Astrocyte (in vitro differentiated cells and primary cell): Measurements from ENCODE around the gene TBCA. TPM values are rescaled to one million over a fixed set of nuclear protein-coding genes. Genes with fewer than 3 reads are reported as not detected.

Source experiments
- DNase-seq: peaks from one replicate; pipeline ENCODE4 v3.0.0-alpha.2; 2010; ENCODE audit warnings: low read depth
- FAIRE-seq: peaks from 2 replicates; lab custom pipeline; 2011; peaks lifted over from hg19 to GRCh38; lab: Jason Lieb, UNC
- H2AFZ ChIP-seq: 2 replicates; pipeline ENCODE4 v1.6.0; 2012; ENCODE audit warnings: low read depth, low read length, inconsistent platforms
- H3K27ac ChIP-seq: 2 replicates; pipeline ENCODE4 v1.5.1; 2011; ENCODE audit warnings: low read depth, low read length, inconsistent platforms
- H3K27me3 ChIP-seq: 2 replicates; pipeline ENCODE4 v1.6.0; 2011; ENCODE audit warnings: low read length, inconsistent platforms; ENCODE audit not compliant: insufficient read depth
- H3K36me3 ChIP-seq: 2 replicates; pipeline ENCODE4 v1.5.1; 2011; ENCODE audit warnings: low read length, inconsistent platforms; ENCODE audit not compliant: insufficient read depth
- H3K4me1 ChIP-seq: 2 replicates; pipeline ENCODE4 v1.5.1; 2011; ENCODE audit warnings: low read length, inconsistent platforms; ENCODE audit not compliant: insufficient read depth
- H3K4me2 ChIP-seq: 2 replicates; pipeline ENCODE4 v1.6.0; 2012; ENCODE audit warnings: low read length, inconsistent platforms
- H3K4me3 ChIP-seq: 2 replicates; pipeline ENCODE4 v1.5.1; 2011; ENCODE audit warnings: low read depth, mild to moderate bottlenecking, low read length, inconsistent platforms; ENCODE audit not compliant: insufficient read depth
- H3K79me2 ChIP-seq: 2 replicates; pipeline ENCODE4 v1.6.0; 2012; ENCODE audit warnings: mild to moderate bottlenecking, low read length, inconsistent platforms; ENCODE audit not compliant: insufficient read depth
- H3K9ac ChIP-seq: 2 replicates; pipeline ENCODE4 v1.6.0; 2012; ENCODE audit warnings: mild to moderate bottlenecking, low read length, inconsistent platforms
- H3K9me3 ChIP-seq: 2 replicates; pipeline ENCODE4 v1.5.1; 2012; ENCODE audit warnings: low read depth, mild to moderate bottlenecking, low read length, inconsistent platforms; ENCODE audit not compliant: insufficient read depth
- H4K20me1 ChIP-seq: 2 replicates; pipeline ENCODE4 v1.6.0; 2012; ENCODE audit warnings: low read length, inconsistent platforms; ENCODE audit not compliant: insufficient read depth
- H3K27ac Mint-ChIP-seq: one replicate; pipeline ENCODE4 v1.8.0; 2021; ENCODE audit warnings: mild to moderate bottlenecking, mixed read lengths; ENCODE audit not compliant: unreplicated experiment
- H3K27me3 Mint-ChIP-seq: one replicate; pipeline ENCODE4 v1.8.0; 2021; ENCODE audit warnings: low read depth, mixed read lengths; ENCODE audit not compliant: unreplicated experiment
- H3K36me3 Mint-ChIP-seq: one replicate; pipeline ENCODE4 v1.8.0; 2021; ENCODE audit warnings: low read depth, mixed read lengths; ENCODE audit not compliant: unreplicated experiment
- H3K4me1 Mint-ChIP-seq: one replicate; pipeline ENCODE4 v1.8.0; 2021; ENCODE audit warnings: low read depth, mixed read lengths; ENCODE audit not compliant: unreplicated experiment
- H3K4me3 Mint-ChIP-seq: one replicate; pipeline ENCODE4 v1.8.0; 2021; ENCODE audit warnings: mild to moderate bottlenecking, moderate library complexity, mixed read lengths; ENCODE audit not compliant: unreplicated experiment
- H3K9me3 Mint-ChIP-seq: one replicate; pipeline ENCODE4 v1.8.0; 2021; ENCODE audit warnings: mild to moderate bottlenecking, mixed read lengths; ENCODE audit not compliant: unreplicated experiment
- EZH2 ChIP-seq: IDR thresholded peaks from 2 replicates; pipeline ENCODE4 v1.6.1; 2012; ENCODE audit warnings: mild to moderate bottlenecking, low read length, inconsistent platforms; ENCODE audit not compliant: insufficient read depth
- total RNA-seq: library from RNA; stranded (reverse); gene quantifications from 2 replicates; pipeline ENCODE4 v1.2.1, GENCODE V29; 2021
- TF ChIP-seq, protein P1 (sequence below): IDR thresholded peaks from 2 replicates; pipeline ENCODE4 v1.5.1; 2011; ENCODE audit warnings: low read depth, mild to moderate bottlenecking, inconsistent platforms, low read length, moderate library complexity; ENCODE audit not compliant: insufficient read depth

Gene TBCA
- total RNA-seq, 1 donor from 2014 or later = 207 TPM

DNA sequence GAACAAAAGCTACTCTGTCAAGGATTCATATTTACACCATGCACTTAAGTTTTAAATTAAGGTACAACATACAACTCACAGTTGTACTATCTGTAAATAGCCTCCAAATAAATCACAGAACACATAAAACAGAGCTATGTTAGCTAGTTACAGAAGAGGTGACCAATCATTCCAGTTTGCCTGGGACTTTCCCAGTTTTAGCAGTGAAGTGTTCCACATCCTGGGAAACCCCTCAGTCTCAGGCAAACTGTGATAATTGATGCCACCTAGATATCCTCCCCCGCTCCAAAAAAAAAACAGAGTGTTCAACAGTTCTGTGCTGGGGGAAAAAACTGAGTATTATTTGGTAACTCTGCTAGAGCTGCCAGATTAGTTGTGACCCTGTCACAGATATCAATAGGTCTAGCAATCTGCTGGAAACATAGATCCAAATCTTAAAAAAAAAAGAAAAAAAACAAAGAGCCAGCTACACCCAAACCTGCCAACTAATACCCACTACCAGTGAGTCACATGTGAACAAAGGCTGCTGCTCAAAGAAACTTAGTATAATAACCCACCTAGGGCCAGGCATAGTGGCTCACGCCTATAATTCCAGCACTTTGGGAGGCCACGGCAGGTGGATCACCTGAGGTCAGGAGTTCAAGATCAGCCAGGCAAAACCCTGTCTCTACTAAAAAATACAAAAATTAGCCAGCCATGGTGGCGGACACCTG, 5.7 kb downstream of the TBCA start:
- peaks cover 70% of the 10 kb centered on the region for H4K20me1 ChIP-seq
- DNase-seq (no peak), FAIRE-seq (no peak)
- no peak overlapping the region for H3K9ac ChIP-seq
- no peaks in the 10 kb centered on the region for H3K27me3 ChIP-seq
- H3K4me3 ChIP-seq = no peak overlapping the region
- Mint-ChIP-seq H3K4me3 (no peak overlapping the region), H3K36me3 (peaks cover 9% of the 10 kb centered on the region), H3K27me3 (no peaks in the 10 kb centered on the region), H3K9me3 (no peaks in the 10 kb centered on the region), H3K27ac (no peak overlapping the region), H3K4me1 (peaks cover 25% of the 10 kb centered on the region)
- H3K4me2 ChIP-seq = no peak overlapping the region
- no peak overlapping the region for H2AFZ ChIP-seq
- peaks cover 97% of the 10 kb centered on the region for H3K79me2 ChIP-seq
- no peak overlapping the region for H3K27ac ChIP-seq
- TF ChIP-seq, protein P1, sequence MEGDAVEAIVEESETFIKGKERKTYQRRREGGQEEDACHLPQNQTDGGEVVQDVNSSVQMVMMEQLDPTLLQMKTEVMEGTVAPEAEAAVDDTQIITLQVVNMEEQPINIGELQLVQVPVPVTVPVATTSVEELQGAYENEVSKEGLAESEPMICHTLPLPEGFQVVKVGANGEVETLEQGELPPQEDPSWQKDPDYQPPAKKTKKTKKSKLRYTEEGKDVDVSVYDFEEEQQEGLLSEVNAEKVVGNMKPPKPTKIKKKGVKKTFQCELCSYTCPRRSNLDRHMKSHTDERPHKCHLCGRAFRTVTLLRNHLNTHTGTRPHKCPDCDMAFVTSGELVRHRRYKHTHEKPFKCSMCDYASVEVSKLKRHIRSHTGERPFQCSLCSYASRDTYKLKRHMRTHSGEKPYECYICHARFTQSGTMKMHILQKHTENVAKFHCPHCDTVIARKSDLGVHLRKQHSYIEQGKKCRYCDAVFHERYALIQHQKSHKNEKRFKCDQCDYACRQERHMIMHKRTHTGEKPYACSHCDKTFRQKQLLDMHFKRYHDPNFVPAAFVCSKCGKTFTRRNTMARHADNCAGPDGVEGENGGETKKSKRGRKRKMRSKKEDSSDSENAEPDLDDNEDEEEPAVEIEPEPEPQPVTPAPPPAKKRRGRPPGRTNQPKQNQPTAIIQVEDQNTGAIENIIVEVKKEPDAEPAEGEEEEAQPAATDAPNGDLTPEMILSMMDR = no peak
- no peak for TF ChIP-seq EZH2
- H3K36me3 ChIP-seq = peaks cover 8% of the 10 kb centered on the region
- no peaks in the 10 kb centered on the region for H3K9me3 ChIP-seq
- H3K4me1 ChIP-seq = no peaks in the 10 kb centered on the region

DNA sequence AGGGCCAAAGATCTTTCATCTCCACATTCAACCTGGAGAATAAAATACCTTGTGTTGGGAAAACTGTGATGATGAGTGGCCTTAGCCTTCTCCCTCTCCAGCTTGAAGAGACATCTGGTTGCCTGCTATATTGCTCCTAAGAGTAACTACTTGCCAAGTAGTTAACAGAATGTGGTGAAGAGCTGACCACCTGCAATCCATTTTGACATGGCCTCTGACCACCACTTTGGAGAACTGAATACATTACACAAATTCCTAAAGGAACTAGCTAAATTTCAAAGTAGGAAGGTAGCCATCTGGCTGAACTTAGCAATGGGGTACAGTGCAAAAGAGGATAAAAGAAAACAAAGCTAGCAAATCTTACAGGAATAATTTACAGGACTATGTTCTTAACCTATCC, 7.2 kb downstream of the TBCA start:
- H3K79me2 ChIP-seq = peaks cover 97% of the 10 kb centered on the region
- Mint-ChIP-seq H3K4me3 (no peak overlapping the region), H3K27me3 (no peaks in the 10 kb centered on the region), H3K27ac (no peak overlapping the region), H3K4me1 (peaks cover 15% of the 10 kb centered on the region), H3K9me3 (no peaks in the 10 kb centered on the region), H3K36me3 (peaks cover 9% of the 10 kb centered on the region)
- no peak for TF ChIP-seq EZH2
- TF ChIP-seq, protein P1 = no peak
- H2AFZ ChIP-seq = no peak overlapping the region
- H3K27ac ChIP-seq = no peak overlapping the region
- no peak overlapping the region for H3K4me3 ChIP-seq
- FAIRE-seq (no peak), DNase-seq (peak; percentile 65)
- H3K9ac ChIP-seq = no peak overlapping the region
- H3K4me2 ChIP-seq = no peak overlapping the region
- H4K20me1 ChIP-seq = peaks cover 61% of the 10 kb centered on the region
- H3K9me3 ChIP-seq = no peaks in the 10 kb centered on the region
- no peaks in the 10 kb centered on the region for H3K27me3 ChIP-seq
- peaks cover 8% of the 10 kb centered on the region for H3K36me3 ChIP-seq
- H3K4me1 ChIP-seq = no peaks in the 10 kb centered on the region

DNA sequence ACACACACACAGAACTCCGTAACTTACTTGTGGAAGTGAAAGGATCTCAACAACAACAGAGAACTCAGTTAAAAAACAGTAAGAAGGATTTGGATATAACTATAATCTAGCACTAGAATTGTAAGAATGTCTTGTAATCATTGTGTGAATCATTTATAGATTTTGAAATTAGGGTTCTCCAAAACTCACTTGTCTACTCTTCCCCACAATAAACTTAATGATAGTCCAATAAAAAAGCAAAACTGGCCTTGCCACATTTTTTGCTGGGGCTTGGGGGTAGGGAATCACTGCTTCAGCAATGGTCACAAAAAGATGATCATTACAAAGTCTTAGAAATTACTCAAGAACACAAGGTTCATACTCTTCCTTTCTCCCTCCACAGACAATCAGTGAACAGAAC, 8.8 kb downstream of the TBCA start:
- Mint-ChIP-seq H3K27me3 (no peaks in the 10 kb centered on the region), H3K9me3 (peaks cover 3% of the 10 kb centered on the region), H3K4me3 (no peak overlapping the region), H3K4me1 (peaks cover 10% of the 10 kb centered on the region), H3K36me3 (peaks cover 14% of the 10 kb centered on the region), H3K27ac (no peak overlapping the region)
- no peaks in the 10 kb centered on the region for H3K9me3 ChIP-seq
- H2AFZ ChIP-seq = no peak overlapping the region
- H4K20me1 ChIP-seq = peaks cover 56% of the 10 kb centered on the region
- no peaks in the 10 kb centered on the region for H3K27me3 ChIP-seq
- no peaks in the 10 kb centered on the region for H3K36me3 ChIP-seq
- H3K79me2 ChIP-seq = peaks cover 94% of the 10 kb centered on the region
- no peak overlapping the region for H3K4me3 ChIP-seq
- DNase-seq (no peak), FAIRE-seq (no peak)
- H3K4me1 ChIP-seq = no peaks in the 10 kb centered on the region
- H3K27ac ChIP-seq = no peak overlapping the region
- no peak overlapping the region for H3K4me2 ChIP-seq
- TF ChIP-seq EZH2 = no peak
- TF ChIP-seq, protein P1 = no peak
- H3K9ac ChIP-seq = no peak overlapping the region
